ENCODE data around the gene AIRE. TPM values are rescaled to one million over a fixed set of nuclear protein-coding genes. Genes with fewer than 3 reads are reported as not detected.
"Not testable (repeated sequence)": the region's sequence is repeated elsewhere in the genome, so short reads cannot be mapped to it uniquely, and the experiment has no call there.

Gene AIRE
- total and polyA plus RNA-seq, 2 of the 13 experiments (the other 11 are each of a cell fraction or from before 2014, with no cell fraction given) = not detected

DNA sequence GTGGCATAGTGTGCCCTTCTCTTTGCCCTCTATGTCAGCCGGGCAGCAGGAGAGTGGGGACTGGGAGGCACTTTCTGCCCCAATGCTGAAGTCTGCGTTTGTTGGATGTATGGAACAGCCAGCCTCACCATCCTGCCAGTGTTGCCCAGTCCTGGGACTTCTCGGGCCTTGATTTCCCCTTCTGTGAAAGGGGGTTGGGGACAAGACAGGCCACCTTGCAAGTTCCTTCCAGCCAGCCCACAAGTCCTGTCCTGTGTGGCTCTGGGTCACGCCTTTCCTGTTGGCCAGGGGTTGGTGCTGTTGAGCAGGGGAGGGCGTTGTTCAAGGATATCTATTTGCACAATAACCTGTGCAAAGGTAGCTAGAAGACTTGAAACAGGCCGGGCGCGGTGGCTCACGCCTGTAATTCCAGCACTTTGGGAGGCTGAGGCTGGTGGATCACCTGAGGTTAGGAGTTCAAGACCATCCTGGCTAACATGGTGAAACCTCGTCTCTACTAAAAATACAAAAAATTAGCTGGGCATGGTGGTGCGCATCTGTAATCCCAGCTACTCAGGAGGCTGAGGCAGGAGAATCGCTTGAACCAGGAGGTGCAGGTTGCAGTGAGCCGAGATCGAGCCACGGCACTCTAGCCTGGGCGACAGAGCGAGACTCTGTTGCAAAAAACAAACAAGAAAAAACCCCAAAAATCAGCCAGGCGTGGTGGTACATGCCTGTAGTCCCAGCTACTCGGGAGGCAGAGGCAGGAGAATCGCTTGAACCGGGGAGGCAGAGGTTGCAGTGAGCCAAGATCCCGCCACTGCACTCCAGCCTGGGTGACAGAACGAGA lies 17.1 kb downstream of the AIRE start (continued):
- TF ChIP-seq, protein P1, sequence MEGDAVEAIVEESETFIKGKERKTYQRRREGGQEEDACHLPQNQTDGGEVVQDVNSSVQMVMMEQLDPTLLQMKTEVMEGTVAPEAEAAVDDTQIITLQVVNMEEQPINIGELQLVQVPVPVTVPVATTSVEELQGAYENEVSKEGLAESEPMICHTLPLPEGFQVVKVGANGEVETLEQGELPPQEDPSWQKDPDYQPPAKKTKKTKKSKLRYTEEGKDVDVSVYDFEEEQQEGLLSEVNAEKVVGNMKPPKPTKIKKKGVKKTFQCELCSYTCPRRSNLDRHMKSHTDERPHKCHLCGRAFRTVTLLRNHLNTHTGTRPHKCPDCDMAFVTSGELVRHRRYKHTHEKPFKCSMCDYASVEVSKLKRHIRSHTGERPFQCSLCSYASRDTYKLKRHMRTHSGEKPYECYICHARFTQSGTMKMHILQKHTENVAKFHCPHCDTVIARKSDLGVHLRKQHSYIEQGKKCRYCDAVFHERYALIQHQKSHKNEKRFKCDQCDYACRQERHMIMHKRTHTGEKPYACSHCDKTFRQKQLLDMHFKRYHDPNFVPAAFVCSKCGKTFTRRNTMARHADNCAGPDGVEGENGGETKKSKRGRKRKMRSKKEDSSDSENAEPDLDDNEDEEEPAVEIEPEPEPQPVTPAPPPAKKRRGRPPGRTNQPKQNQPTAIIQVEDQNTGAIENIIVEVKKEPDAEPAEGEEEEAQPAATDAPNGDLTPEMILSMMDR (CRISPR knock-in tag; IDR thresholded peaks at IDR 0.05) = peak; percentile 90
- TF ChIP-seq, protein P2, sequence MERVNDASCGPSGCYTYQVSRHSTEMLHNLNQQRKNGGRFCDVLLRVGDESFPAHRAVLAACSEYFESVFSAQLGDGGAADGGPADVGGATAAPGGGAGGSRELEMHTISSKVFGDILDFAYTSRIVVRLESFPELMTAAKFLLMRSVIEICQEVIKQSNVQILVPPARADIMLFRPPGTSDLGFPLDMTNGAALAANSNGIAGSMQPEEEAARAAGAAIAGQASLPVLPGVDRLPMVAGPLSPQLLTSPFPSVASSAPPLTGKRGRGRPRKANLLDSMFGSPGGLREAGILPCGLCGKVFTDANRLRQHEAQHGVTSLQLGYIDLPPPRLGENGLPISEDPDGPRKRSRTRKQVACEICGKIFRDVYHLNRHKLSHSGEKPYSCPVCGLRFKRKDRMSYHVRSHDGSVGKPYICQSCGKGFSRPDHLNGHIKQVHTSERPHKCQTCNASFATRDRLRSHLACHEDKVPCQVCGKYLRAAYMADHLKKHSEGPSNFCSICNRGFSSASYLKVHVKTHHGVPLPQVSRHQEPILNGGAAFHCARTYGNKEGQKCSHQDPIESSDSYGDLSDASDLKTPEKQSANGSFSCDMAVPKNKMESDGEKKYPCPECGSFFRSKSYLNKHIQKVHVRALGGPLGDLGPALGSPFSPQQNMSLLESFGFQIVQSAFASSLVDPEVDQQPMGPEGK (CRISPR knock-in tag; IDR thresholded peaks at IDR 0.05) = peak; percentile 69
- peak; percentile 76; the same call in 1 of the 2 replicates for TF ChIP-seq ZNF598 (CRISPR knock-in tag; IDR thresholded peaks at IDR 0.05; ENCODE audit: borderline replicate concordance)
- peak; percentile 46; the same call in 1 of the 2 replicates for TF ChIP-seq ZNF343 (CRISPR knock-in tag; IDR thresholded peaks at IDR 0.05)
- TF ChIP-seq ZNF614 (CRISPR knock-in tag; IDR thresholded peaks at IDR 0.05; ENCODE audit: borderline replicate concordance) = peak; percentile 68; the same call in 1 of the 2 replicates
- not testable (repeated sequence) for TF ChIP-seq SP1, FOXA1 (IDR thresholded peaks at IDR 0.05)
- TF ChIP-seq SP1 (CRISPR knock-in tag; IDR thresholded peaks at IDR 0.05) = peak; percentile 61; the same call in 1 of the 2 replicates
- TF ChIP-seq MXD4 (CRISPR knock-in tag; IDR thresholded peaks at IDR 0.05) = peak; percentile 11; the same call in 1 of the 2 replicates
- peak; percentile 79; the same call in 1 of the 2 replicates for TF ChIP-seq ZNF788 (CRISPR knock-in tag; IDR thresholded peaks at IDR 0.05; ENCODE audit: borderline replicate concordance)
- TF ChIP-seq MED1 (CRISPR knock-in tag; IDR thresholded peaks at IDR 0.05) = 0 out of 2 replicates have a peak, but pooled peaks have one; percentile 52
- TF ChIP-seq TBX3 (IDR thresholded peaks at IDR 0.05; ENCODE audit: borderline replicate concordance) = peak; percentile 27; the same call in 1 of the 2 replicates
- TF ChIP-seq, protein P3, sequence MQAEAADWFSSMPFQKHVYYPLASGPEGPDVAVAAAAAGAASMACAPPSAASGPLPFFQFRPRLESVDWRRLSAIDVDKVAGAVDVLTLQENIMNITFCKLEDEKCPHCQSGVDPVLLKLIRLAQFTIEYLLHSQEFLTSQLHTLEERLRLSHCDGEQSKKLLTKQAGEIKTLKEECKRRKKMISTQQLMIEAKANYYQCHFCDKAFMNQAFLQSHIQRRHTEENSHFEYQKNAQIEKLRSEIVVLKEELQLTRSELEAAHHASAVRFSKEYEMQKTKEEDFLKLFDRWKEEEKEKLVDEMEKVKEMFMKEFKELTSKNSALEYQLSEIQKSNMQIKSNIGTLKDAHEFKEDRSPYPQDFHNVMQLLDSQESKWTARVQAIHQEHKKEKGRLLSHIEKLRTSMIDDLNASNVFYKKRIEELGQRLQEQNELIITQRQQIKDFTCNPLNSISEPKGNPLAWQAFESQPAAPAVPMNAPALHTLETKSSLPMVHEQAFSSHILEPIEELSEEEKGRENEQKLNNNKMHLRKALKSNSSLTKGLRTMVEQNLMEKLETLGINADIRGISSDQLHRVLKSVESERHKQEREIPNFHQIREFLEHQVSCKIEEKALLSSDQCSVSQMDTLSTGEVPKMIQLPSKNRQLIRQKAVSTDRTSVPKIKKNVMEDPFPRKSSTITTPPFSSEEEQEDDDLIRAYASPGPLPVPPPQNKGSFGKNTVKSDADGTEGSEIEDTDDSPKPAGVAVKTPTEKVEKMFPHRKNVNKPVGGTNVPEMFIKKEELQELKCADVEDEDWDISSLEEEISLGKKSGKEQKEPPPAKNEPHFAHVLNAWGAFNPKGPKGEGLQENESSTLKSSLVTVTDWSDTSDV (CRISPR knock-in tag; IDR thresholded peaks at IDR 0.05) = 0 out of 2 replicates have a peak, but pooled peaks have one; percentile 44
- TF ChIP-seq PAX8 (CRISPR knock-in tag; IDR thresholded peaks at IDR 0.05; ENCODE audit: borderline replicate concordance) = 0 out of 2 replicates have a peak, but pooled peaks have one; percentile 48
- peak; percentile 69; the same call in 1 of the 2 replicates for TF ChIP-seq ZNF30 (CRISPR knock-in tag; IDR thresholded peaks at IDR 0.05)
- 0 out of 2 replicates have a peak, but pooled peaks have one; percentile 21 for TF ChIP-seq FOXA1 (CRISPR knock-in tag; IDR thresholded peaks at IDR 0.05)
- 0 out of 2 replicates have a peak, but pooled peaks have one; percentile 8 for TF ChIP-seq IRF2 (CRISPR knock-in tag; IDR thresholded peaks at IDR 0.05)
- TF ChIP-seq, protein P4, sequence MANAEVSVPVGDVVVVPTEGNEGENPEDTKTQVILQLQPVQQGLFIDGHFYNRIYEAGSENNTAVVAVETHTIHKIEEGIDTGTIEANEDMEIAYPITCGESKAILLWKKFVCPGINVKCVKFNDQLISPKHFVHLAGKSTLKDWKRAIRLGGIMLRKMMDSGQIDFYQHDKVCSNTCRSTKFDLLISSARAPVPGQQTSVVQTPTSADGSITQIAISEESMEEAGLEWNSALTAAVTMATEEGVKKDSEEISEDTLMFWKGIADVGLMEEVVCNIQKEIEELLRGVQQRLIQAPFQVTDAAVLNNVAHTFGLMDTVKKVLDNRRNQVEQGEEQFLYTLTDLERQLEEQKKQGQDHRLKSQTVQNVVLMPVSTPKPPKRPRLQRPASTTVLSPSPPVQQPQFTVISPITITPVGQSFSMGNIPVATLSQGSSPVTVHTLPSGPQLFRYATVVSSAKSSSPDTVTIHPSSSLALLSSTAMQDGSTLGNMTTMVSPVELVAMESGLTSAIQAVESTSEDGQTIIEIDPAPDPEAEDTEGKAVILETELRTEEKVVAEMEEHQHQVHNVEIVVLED (CRISPR knock-in tag; IDR thresholded peaks at IDR 0.05; ENCODE audit: borderline replicate concordance) = 0 out of 2 replicates have a peak, but pooled peaks have one; percentile 14
- TF ChIP-seq ZNF556 (CRISPR knock-in tag; IDR thresholded peaks at IDR 0.05; ENCODE audit: borderline replicate concordance) = peak; percentile 65; the same call in 1 of the 2 replicates

Data from HepG2 (cell line).